Non-pigmented ciliary epithelial cell (primary cell): ENCODE data around the gene PDLIM1.
A peak's percentile ranks its signal among the peaks of the same experiment; 100 is the strongest.
"Not testable (repeated sequence)": the region's sequence is repeated elsewhere in the genome, so short reads cannot be mapped to it uniquely, and the experiment has no call there.

Source experiments
- DNase-seq: peaks from one replicate; pipeline ENCODE4 v3.0.0-alpha.2; 2010; ENCODE audit warnings: low read depth

Gene PDLIM1

DNA sequence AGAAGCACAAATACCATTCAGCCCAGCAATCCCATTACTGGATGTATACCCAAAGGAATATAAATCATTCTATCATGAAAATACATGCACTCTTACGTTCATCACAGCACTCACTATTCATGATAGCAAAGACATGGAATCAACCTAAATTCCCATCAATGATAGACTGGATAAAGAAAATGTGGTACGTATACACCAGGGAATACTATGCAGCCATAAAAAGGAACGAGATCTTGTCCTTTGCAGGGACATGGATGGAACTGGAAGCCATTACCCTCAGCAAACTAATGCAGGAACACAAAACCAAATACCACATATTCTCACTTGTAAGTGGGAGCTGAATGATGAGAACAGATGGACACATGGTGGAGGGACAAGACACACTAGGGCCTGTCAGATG lies 50.7 kb downstream of the PDLIM1 start:
- DNase-seq, result not testable (repeated sequence)

GRCh38 chr10:95237376-95238170 lies 53.2 kb downstream of the PDLIM1 start:
- no peak for DNase-seq

DNA sequence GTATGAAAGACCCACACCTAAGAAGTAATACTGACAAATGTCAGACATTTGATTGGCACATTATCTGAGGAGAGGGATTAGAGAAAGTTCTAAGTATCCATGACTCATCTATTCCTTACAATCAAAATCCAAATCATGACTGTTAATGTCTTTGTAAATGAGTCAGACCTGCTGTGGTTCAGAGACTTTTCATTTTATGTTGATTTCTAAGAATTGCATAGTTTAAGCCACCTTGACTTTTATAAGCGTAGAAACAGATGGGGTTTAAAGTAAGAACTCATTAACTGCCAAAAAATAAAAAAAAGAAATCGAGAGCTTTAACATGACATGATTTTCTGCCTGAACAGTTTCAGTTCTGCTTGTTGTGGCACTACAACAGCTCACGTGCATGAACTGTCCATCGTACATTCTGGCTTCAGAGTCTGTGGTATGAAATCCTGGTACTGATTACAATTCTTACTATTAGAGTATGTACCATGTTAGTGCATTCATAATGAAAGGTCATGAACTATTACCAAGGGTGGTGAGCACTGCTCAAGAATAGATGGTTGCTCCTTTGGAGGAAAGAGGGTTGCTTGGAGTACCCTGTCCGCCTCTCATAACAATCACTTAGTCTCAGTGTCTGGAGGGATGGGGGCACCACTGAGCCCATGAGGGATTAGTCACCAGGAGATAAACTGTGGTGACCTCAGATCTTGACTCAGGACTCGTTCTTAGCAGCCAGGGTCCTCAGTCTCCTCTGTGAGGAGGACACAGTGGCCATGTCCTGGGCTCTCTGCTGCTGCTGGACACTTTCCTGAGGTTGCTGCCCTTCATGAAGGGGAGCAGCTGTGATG lies 54.5 kb downstream of the PDLIM1 start:
- no peak for DNase-seq

- no peak for DNase-seq
Observed at GRCh38 chr10:95235676-95236067, 55.1 kb downstream of the PDLIM1 start.

GRCh38 chr10:95234951-95235350 lies 55.9 kb downstream of the PDLIM1 start:
- DNase-seq, result no peak

DNA sequence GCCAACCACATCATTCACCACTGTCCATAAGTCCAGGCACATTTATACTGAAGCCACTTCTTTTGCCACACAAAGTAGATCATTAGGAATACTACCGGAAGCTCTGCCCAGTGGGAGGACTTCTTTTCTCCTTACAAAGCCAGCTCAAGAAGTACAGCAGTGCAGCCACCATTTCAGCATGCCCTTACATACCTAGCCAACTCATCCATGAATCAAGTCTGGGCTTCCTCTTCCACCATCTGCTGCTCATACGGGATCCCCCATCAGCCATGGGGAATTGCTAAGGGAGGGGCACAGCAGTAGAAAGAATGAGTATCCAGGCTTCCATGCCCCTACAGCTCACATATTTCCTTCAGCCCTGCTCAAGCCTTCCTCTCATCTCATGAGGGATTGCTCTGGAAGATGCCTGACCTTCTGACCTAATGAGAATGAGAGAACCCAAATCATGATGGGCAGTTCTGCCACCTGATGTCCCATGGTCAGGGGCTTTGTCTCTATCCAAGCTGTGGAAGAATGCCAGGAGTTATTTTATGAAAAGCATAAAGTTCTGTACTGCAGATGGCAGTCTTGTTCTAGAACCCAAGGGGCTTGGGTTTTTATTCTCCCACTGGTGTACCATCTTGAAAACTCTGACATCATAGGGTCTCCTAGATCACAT lies 57.3 kb downstream of the PDLIM1 start:
- no peak for DNase-seq

- not testable (repeated sequence) for DNase-seq
Observed at GRCh38 chr10:95230677-95231586, 59.9 kb downstream of the PDLIM1 start.

DNA sequence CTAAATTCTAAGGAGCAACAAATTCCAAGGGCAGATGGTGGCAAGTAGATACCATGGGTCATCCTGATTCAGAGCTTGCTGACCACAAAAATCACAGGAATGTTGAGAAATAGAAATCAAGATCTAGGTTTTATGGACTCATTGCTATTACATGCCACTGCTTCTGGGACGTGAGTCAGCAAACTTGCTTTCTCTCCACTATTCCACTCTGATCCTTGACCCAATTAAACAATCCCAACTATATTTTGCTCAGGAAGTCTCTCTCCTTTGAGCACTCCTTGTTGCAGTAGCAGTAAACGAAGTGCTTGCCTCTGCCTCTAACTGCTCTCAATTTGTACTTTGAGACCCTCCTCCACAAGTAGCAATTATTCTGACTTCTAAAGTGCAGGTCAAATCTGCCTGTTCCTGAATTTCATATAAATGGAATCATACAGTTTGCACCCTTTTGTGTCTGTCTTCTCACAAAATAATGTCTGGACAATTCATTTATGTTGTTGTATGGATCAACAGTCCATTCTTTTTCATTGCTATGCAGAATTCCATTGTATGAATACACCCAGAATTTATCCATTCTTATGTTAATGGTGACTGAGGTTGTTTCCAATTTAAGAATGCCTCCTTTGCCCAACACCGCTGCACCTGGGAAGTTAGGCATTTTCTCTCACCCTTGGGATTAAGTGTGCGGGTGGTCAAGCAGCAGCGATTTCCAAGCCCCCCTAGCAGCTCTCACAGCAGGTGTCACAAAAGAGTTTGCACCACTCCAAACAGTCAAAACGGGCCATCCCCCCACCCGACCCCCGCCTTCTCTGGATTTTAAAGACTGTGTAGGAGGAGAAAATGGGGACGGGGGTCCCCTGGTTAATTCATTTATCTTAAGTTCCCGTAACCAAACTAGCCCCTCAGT lies 60.8 kb downstream of the PDLIM1 start:
- peak; percentile 97 for DNase-seq

DNA sequence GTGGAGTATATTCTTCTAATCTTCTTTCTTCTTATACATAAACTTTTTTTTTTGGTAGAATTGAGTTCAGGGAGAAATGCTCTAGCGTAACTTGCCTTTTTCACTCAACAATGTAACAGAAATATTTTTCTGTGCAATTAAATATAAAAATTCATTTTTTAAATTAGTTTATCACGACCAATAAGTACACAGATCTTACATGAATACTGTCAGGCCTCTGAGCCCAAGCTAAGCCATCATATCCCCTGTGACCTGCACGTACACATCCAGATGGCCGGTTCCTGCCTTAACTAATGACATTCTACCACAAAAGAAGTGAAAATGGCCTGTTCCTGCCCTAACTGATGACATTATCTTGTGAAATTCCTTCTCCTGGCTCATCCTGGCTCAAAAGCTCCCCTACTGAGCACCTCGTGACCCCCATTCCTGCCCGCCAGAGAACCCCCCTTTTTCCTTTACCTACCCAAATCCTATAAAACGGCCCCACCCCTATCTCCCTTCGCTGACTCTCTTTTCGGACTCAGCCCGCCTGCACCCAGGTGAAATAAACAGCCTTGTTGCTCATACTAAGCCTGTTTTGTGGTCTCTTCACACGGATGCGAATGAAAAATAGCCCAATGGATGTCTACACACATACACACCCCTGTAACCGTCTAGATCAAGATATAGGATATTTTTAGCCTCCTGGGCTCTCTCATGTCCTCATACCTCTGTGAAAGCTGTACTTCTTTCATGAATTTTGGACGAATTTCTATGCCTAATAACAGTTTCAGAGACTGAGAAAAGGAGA lies 61.7 kb downstream of the PDLIM1 start:
- not testable (repeated sequence) for DNase-seq

DNA sequence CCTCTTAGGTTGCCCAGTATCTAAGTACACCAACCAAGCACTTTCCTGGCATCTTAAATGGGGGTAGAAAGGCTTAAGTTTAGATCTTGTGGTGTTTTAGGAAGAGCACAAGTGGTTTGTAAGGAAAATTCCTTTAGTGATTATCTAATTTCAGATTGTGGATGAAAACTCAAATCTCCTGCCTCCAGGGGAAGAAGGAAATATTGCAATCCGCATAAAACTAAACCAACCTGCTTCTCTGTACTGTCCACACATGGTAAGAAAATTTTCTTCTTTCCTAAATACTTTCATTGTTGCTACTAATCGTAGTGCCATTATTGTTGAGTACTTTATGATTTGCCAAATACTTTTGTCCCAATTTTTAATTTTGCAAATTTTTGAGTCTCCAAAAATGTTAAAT lies 65.7 kb downstream of the PDLIM1 start:
- no peak for DNase-seq

DNA sequence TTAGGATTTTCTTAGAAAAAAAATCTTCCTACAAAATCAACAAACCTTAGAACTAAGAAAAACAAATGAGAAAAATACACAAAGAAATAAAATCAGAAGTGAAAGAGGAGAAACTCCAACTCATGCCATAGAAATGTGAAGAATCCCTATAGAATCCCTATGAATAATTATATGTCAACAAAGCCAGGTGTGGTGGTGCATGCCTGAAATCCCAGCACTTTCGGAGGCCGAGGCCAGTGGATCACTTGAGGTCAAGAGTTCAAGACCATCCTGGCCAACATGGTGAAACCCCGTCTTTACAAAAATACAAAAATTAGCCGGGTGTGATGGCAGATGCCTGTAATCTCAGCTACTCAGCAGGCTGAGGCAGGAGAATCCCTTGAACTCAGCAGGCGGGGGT lies 69.7 kb downstream of the PDLIM1 start:
- peak; percentile 52 for DNase-seq

GRCh38 chr10:95220539-95220938 lies 70.3 kb downstream of the PDLIM1 start:
- no peak for DNase-seq

DNA sequence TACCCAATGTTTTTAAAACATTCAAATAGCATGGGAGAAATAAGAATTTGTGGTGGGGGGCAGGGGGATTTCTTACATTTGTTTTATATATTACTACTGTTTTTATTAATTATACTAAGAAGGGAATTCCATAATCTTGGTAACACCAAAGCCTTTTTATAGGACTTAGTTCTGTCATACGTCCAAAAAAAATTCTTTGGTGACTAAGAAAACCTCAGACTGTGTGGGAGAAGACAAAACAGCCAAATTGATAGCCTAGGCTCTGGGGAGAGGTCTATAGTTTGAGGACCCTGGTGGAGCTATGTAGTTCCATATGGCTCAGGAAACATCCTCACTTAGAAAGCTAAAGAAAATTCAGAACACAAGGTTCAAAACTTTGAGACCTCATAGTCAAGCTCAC lies 73.3 kb downstream of the PDLIM1 start:
- DNase-seq, result no peak

DNA sequence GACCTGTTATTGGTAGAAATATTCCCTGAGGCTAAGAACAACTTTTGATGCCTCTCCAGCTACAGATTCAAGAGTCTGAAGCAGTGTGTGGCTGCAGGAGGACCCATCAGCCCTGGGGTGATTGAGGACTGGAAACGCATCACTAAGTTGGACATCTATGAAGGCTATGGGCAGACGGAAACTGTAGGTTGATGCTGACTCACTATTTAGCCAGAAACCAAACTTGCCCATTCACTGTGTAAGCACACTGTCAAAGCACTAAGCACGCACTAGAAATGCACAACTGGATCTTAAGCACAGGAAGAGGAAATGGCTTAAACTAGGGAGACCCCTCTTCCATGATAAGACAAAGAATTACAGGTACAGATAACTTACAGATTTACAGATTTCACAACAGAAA lies 76.0 kb downstream of the PDLIM1 start:
- no peak for DNase-seq

GRCh38 chr10:95214369-95214768 lies 76.4 kb downstream of the PDLIM1 start:
- no peak for DNase-seq

DNA sequence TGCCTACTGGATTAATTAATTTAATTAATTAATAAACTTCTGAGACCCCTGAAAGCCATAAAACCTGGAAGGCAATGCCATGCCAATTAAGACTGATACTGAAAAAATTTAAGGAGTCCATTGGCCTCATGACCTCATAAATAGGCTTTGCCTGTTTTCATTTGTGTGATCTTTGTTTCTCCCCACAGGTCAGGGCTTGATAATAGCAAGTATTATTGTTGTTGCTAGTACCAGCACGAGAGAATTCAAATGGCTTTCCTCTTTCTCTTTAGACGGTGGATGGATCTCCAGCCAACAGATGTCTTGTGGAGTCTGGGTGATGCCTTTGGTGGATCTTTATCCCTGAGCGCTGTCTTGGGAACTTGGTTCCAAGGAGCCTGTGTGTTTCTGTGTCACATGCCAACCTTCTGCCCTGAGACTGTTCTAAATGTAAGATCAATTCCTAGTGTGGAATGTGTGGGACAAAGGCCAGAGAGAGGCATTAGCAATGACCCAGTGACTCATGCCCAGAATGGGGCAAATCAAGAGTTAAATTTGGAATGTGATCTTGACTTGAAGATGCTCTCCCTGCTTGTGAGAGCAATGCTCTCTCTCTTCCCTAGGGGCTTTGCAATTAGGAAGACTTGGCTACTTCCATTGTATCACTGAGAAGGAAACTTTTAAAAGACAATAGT lies 79.1 kb downstream of the PDLIM1 start:
- DNase-seq, result no peak

DNA sequence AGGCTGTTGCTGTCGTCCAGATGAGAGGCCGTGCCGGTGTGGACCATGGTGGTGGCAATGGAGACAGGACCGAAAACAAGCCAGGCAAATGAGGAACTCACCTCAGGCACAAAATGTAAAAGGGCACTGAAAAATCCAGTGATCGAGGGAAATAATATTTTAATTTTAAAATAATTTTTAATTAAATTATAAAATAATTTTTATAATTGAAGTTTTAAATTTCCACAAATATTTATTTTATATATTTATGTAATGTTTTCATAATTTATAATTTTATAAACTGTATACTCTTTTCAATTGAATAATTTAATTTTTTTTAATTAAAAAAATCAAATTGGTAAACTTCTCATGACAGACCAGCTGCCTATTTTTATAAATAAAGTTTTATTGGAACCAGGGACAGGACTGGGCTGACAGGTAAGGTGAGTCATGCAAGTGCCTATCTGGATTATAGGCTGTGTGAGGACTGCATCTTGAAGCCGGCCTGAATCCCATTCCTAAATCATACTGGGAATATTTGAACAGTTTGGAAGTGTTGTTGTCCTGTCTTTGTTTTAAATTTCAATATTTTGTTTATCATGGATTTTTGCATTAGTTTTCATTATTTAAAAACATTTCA lies 81.2 kb downstream of the PDLIM1 start:
- DNase-seq, result no peak

GRCh38 chr10:95208702-95209391 lies 82.0 kb downstream of the PDLIM1 start:
- no peak for DNase-seq
